Astrocyte of the cerebellum (primary cell): ENCODE results near the gene LMAN1.

ENCODE experiments used
- DNase-seq: peaks from one replicate; pipeline ENCODE4 v3.0.0-alpha.2; 2011; ENCODE audit warnings: low read depth
- H3K4me3 ChIP-seq: 2 replicates; pipeline ENCODE4 v1.5.1; 2011; ENCODE audit warnings: mild to moderate bottlenecking, low read depth, low read length, moderate library complexity
- CTCF ChIP-seq: IDR thresholded peaks from 2 replicates; pipeline ENCODE4 v1.5.1; 2012; ENCODE audit warnings: low read length, low read depth, moderate library complexity, mild to moderate bottlenecking; ENCODE audit errors: missing control alignments
- in situ Hi-C: cut with HindIII; loops from 2 replicates; pipeline ENCODE4 v1.10.0; 2017; ENCODE audit warnings: low sequenced_read_pairs

LMAN1 gene

GRCh38 chr18:59387687-59388565 lies 28.9 kb upstream of the LMAN1 start:
- in situ Hi-C loops: no loop called here
- no peak for TF ChIP-seq CTCF

GRCh38 chr18:59386909-59387686 lies 28.0 kb upstream of the LMAN1 start:
- TF ChIP-seq CTCF: no peak
- no peak overlapping the region for H3K4me3 ChIP-seq
- in situ Hi-C loops: no loop called here
- no peak for DNase-seq

More at GRCh38 chr18:59387687-59388565, 28.9 kb upstream of the LMAN1 start:
- no peak overlapping the region for H3K4me3 ChIP-seq
- DNase-seq: no peak

- TF ChIP-seq CTCF: no peak
- in situ Hi-C loops: no loop called here
- no peak for DNase-seq
Measured at GRCh38 chr18:59385191-59385590, 26.1 kb upstream of the LMAN1 start.

GRCh38 chr18:59383851-59384250 lies 24.8 kb upstream of the LMAN1 start:
- no peak overlapping the region for H3K4me3 ChIP-seq
- DNase-seq: no peak
- TF ChIP-seq CTCF: no peak
- in situ Hi-C loops: no loop called here

More at GRCh38 chr18:59385191-59385590, 26.1 kb upstream of the LMAN1 start:
- no peak overlapping the region for H3K4me3 ChIP-seq

- in situ Hi-C loops: no loop called here
- H3K4me3 ChIP-seq: no peak overlapping the region
- no peak for TF ChIP-seq CTCF
- DNase-seq: no peak
Measured at GRCh38 chr18:59382383-59382782, 23.3 kb upstream of the LMAN1 start.

- TF ChIP-seq CTCF: no peak
- no peak for DNase-seq
- no peak overlapping the region for H3K4me3 ChIP-seq
- in situ Hi-C loops: no loop called here
Measured at GRCh38 chr18:59381949-59382348, 22.9 kb upstream of the LMAN1 start.
